H9 (cell line): ENCODE measurements around the gene CPT1A. TPM values are rescaled to one million over a fixed set of nuclear protein-coding genes. Genes with fewer than 3 reads are reported as not detected.

Experiments used
- DNase-seq: peaks from one replicate; pipeline ENCODE4 v3.0.0-alpha.2; 2017
- H2AFZ ChIP-seq: one replicate; pipeline ENCODE4 v1.6.1; 2013; ENCODE audit warnings: mild to moderate bottlenecking, low read length, control low read depth, moderate library complexity
- H2AK5ac ChIP-seq: 2 replicates; pipeline ENCODE4 v1.6.1; 2013; ENCODE audit warnings: low read length, control low read depth, mixed read lengths; ENCODE audit not compliant: insufficient read length
- H2BK120ac ChIP-seq: one replicate; pipeline ENCODE4 v1.6.1; 2013; ENCODE audit warnings: low read depth, mild to moderate bottlenecking, low read length, control low read depth, inconsistent platforms; ENCODE audit not compliant: poor library complexity, severe bottlenecking
- H2BK12ac ChIP-seq: 2 replicates; pipeline ENCODE4 v1.6.1; 2013; ENCODE audit warnings: low read length, control low read depth, mixed read lengths, low read depth; ENCODE audit not compliant: insufficient read length
- H2BK15ac ChIP-seq: 2 replicates; pipeline ENCODE4 v1.6.1; 2013; ENCODE audit warnings: low read depth, low read length, control low read depth
- H2BK20ac ChIP-seq: one replicate; pipeline ENCODE4 v1.6.1; 2013; ENCODE audit warnings: low read depth, mild to moderate bottlenecking, low read length, control low read depth, inconsistent platforms; ENCODE audit not compliant: poor library complexity, severe bottlenecking
- H2BK5ac ChIP-seq: 2 replicates; pipeline ENCODE4 v1.6.1; 2013; ENCODE audit warnings: low read length, control low read depth, mixed read lengths; ENCODE audit not compliant: insufficient read length
- H3K14ac ChIP-seq: 2 replicates; pipeline ENCODE4 v1.6.1; 2013; ENCODE audit warnings: low read length, control low read depth; ENCODE audit not compliant: insufficient read depth
- H3K18ac ChIP-seq: 2 replicates; pipeline ENCODE4 v1.6.1; 2013; ENCODE audit warnings: low read depth, mild to moderate bottlenecking, mixed read lengths, low read length, control low read depth; ENCODE audit not compliant: insufficient read length
- H3K23ac ChIP-seq: 2 replicates; pipeline ENCODE4 v1.6.1; 2013; ENCODE audit warnings: low read length, control low read depth, mixed read lengths, low read depth; ENCODE audit not compliant: insufficient read length
- H3K23me2 ChIP-seq: 2 replicates; pipeline ENCODE4 v1.6.1; 2013; ENCODE audit warnings: low read depth, mild to moderate bottlenecking, mixed read lengths, low read length, control low read depth; ENCODE audit not compliant: insufficient read length, poor library complexity, severe bottlenecking
- H3K27ac ChIP-seq: 2 replicates; pipeline ENCODE4 v1.5.1; 2013; ENCODE audit warnings: low read length, control low read depth, mixed read lengths, low read depth; ENCODE audit not compliant: insufficient read length
- H3K27me3 ChIP-seq: 2 replicates; pipeline ENCODE4 v1.6.1; 2013; ENCODE audit warnings: low read length, control low read depth, inconsistent platforms; ENCODE audit not compliant: insufficient read depth
- H3K4ac ChIP-seq: 2 replicates; pipeline ENCODE4 v1.6.1; 2013; ENCODE audit warnings: low read depth, mild to moderate bottlenecking, control low read depth, inconsistent platforms, low read length, moderate library complexity
- H3K4me1 ChIP-seq: 2 replicates; pipeline ENCODE4 v1.6.1; 2013; ENCODE audit warnings: low read length, control low read depth, inconsistent platforms; ENCODE audit not compliant: insufficient read depth
- H3K4me2 ChIP-seq: 2 replicates; pipeline ENCODE4 v1.6.1; 2013; ENCODE audit warnings: low read length, control low read depth, mixed read lengths; ENCODE audit not compliant: insufficient read length, insufficient read depth
- H3K56ac ChIP-seq: 2 replicates; pipeline ENCODE4 v1.6.1; 2013; ENCODE audit warnings: low read depth, mild to moderate bottlenecking, mixed read lengths, low read length, control low read depth; ENCODE audit not compliant: insufficient read length
- H3K79me1 ChIP-seq: 2 replicates; pipeline ENCODE4 v1.6.1; 2013; ENCODE audit warnings: low read depth, mild to moderate bottlenecking, moderate library complexity, low read length, control low read depth, inconsistent platforms; ENCODE audit not compliant: insufficient read depth, poor library complexity, severe bottlenecking
- H3K79me2 ChIP-seq: 2 replicates; pipeline ENCODE4 v1.6.1; 2013; ENCODE audit warnings: low read length, control low read depth, inconsistent platforms; ENCODE audit not compliant: insufficient read depth
- H3K9ac ChIP-seq: 2 replicates; pipeline ENCODE4 v1.6.1; 2013; ENCODE audit warnings: low read length, control low read depth, mixed read lengths; ENCODE audit not compliant: insufficient read length; ENCODE audit errors: extremely low read depth
- H3K9me3 ChIP-seq: one replicate; pipeline ENCODE4 v1.6.1; 2013; ENCODE audit warnings: low read depth, low read length, inconsistent platforms; ENCODE audit not compliant: control insufficient read depth
- H3T11ph ChIP-seq: one replicate; pipeline ENCODE4 v1.6.1; 2013; ENCODE audit warnings: mild to moderate bottlenecking, low read length, control low read depth, inconsistent platforms
- H4K20me1 ChIP-seq: one replicate; pipeline ENCODE4 v1.6.1; 2013; ENCODE audit not compliant: control insufficient read depth, insufficient read length, insufficient read depth
- H4K5ac ChIP-seq: 2 replicates; pipeline ENCODE4 v1.6.1; 2013; ENCODE audit warnings: low read depth, mild to moderate bottlenecking, mixed read lengths, low read length, control low read depth; ENCODE audit not compliant: insufficient read length
- H4K8ac ChIP-seq: replicated peaks from 2 replicates; pipeline ENCODE4 v1.6.1; 2013; ENCODE audit warnings: low read length, control low read depth, mixed read lengths, low read depth; ENCODE audit not compliant: insufficient read length
- H4K91ac ChIP-seq: 2 replicates; pipeline ENCODE4 v1.6.1; 2013; ENCODE audit warnings: low read depth, mild to moderate bottlenecking, moderate library complexity, mixed read lengths, low read length, control low read depth; ENCODE audit not compliant: insufficient read length
- H3K27ac Mint-ChIP-seq, 3 experiments: 2 replicates in 2 of 3; 3 replicates in 1 of 3; pipeline ENCODE4 v1.8.0; 2020 to 2021; ENCODE audit warnings: mixed read lengths in 3 of 3, mild to moderate bottlenecking in 1 of 3, moderate library complexity in 1 of 3
- H3K27me3 Mint-ChIP-seq: 2 replicates; pipeline ENCODE4 v1.8.0; 2021; ENCODE audit warnings: low read depth, mild to moderate bottlenecking, moderate library complexity, mixed read lengths
- H3K36me3 Mint-ChIP-seq, 3 experiments: 2 replicates in 2 of 3; 3 replicates in 1 of 3; pipeline ENCODE4 v1.8.0; 2020 to 2021; ENCODE audit warnings: low read depth in 3 of 3, mixed read lengths in 3 of 3; ENCODE audit not compliant: insufficient read depth in 1 of 3
- H3K4me1 Mint-ChIP-seq, 2 experiments: 2 replicates each; pipeline ENCODE4 v1.8.0; 2020; ENCODE audit warnings: mixed read lengths in 2 of 2
- H3K4me3 Mint-ChIP-seq, 2 experiments: 2 replicates in 1 of 2; 3 replicates in 1 of 2; pipeline ENCODE4 v1.8.0; 2020 to 2021; ENCODE audit warnings: mild to moderate bottlenecking in 2 of 2, mixed read lengths in 2 of 2, moderate library complexity in 1 of 2
- H3K9me3 Mint-ChIP-seq, 2 experiments: 2 replicates in 1 of 2; 3 replicates in 1 of 2; pipeline ENCODE4 v1.8.0; 2020; ENCODE audit warnings: mild to moderate bottlenecking in 2 of 2, mixed read lengths in 2 of 2, moderate library complexity in 1 of 2
- CTCF ChIP-seq: fragments of 200-600 bp; sonication (generic); conservative IDR thresholded peaks from 3 replicates; pipeline ENCODE4 v1.8.0; 2021; ENCODE audit warnings: antibody characterized with exemption, mild to moderate bottlenecking
- WGBS: extraction: QIAGEN DNeasy Blood & Tissue Kit; methylation state at CpG from one replicate; pipeline ENCODE4 v1.1.7; 2013; ENCODE audit warnings: missing lambda C conversion rate, low lambda C conversion rate, mixed read lengths; ENCODE audit not compliant: insufficient read length; ENCODE audit errors: extremely low coverage; 5-methylcytosine and 5-hydroxymethylcytosine counted together
- total RNA-seq: library from RNA; stranded (reverse); gene quantifications from 2 replicates; pipeline ENCODE4 v1.2.1, GENCODE V29; 2021

CPT1A gene
- total RNA-seq, 1 experiment from 2014 or later, result 7.5 TPM

DNA sequence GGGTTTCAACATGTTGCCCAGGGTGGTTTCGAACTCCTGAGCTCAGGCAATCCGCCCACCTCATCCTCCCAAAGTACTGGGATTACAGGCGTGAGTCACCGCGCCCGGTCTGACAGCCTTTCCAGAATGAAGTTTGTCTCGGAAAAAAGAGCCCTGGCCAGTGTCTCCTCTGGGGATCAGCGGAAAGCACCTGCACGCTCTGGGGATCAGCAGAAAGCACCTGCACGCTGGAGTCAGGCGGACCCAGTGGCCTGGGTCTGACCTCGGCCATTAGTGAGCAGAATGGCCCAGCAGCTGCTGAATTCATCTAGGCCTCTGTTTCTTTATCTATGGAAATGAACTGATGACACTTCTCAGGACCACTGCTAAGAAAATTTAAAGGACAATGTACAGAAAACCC lies 79.9 kb downstream of the CPT1A start:
- H2BK15ac ChIP-seq, result no peak overlapping the region
- Mint-ChIP-seq H3K27me3 (no peaks in the 10 kb centered on the region; the same call in 1 of the 2 replicates), H3K4me1 (peaks cover 10 to 18% of the 10 kb centered on the region in 2 experiments), H3K36me3 (no peaks in the 10 kb centered on the region), H3K4me3 (no peak overlapping the region), H3K27ac (no peak overlapping the region), H3K9me3 (no peaks in the 10 kb centered on the region; a peak in 1 of 5 replicates)
- H2BK120ac ChIP-seq, result no peak overlapping the region
- no CpG with 5 or more reads among the region's 12 CpGs for WGBS
- H4K20me1 ChIP-seq, result no peaks in the 10 kb centered on the region
- no peak overlapping the region for H3K18ac ChIP-seq
- H2BK5ac ChIP-seq, result no peak overlapping the region
- no peaks in the 10 kb centered on the region for H3K23me2 ChIP-seq
- H4K8ac ChIP-seq, result no peak overlapping the region
- no peak overlapping the region for H2BK12ac ChIP-seq
- H2AK5ac ChIP-seq, result no peak overlapping the region
- no peak overlapping the region for H2AFZ ChIP-seq
- H3K4ac ChIP-seq, result no peak overlapping the region
- H3K23ac ChIP-seq, result no peak overlapping the region
- DNase-seq, result no peak
- no peak overlapping the region for H3K14ac ChIP-seq
- H3K9me3 ChIP-seq, result no peaks in the 10 kb centered on the region
- no peak for TF ChIP-seq CTCF
- H3T11ph ChIP-seq, result no peak overlapping the region
- H3K56ac ChIP-seq, result no peak overlapping the region
- H3K79me2 ChIP-seq, result no peaks in the 10 kb centered on the region
- no peaks in the 10 kb centered on the region for H3K4me1 ChIP-seq
- H3K79me1 ChIP-seq, result no peaks in the 10 kb centered on the region
- no peaks in the 10 kb centered on the region for H3K27me3 ChIP-seq
- no peak overlapping the region for H3K27ac ChIP-seq
- H3K4me2 ChIP-seq, result no peak overlapping the region
- H3K9ac ChIP-seq, result no peak overlapping the region
- H4K91ac ChIP-seq, result no peak overlapping the region
- H2BK20ac ChIP-seq, result no peak overlapping the region
- no peak overlapping the region for H4K5ac ChIP-seq
